GM19023 (cell line): ENCODE measurements around the gene RNMT.
"Not testable (repeated sequence)": the region's sequence is repeated elsewhere in the genome, so short reads cannot be mapped to it uniquely, and the experiment has no call there.

Experiments used
- ATAC-seq: cut with Tn5 transposase; IDR thresholded peaks from one replicate; pipeline ENCODE4 v1.9.1; 2021; ENCODE audit warnings: mild to moderate bottlenecking, moderate library complexity; ENCODE audit not compliant: unreplicated experiment

The RNMT gene

GRCh38 chr18:13730481-13730880 lies 4.0 kb downstream of the RNMT start:
- ATAC-seq, result no peak

GRCh38 chr18:13735681-13736080 lies 9.2 kb downstream of the RNMT start:
- ATAC-seq, result no peak

- ATAC-seq, result no peak
Measured at GRCh38 chr18:13745696-13746095, 19.2 kb downstream of the RNMT start.

DNA sequence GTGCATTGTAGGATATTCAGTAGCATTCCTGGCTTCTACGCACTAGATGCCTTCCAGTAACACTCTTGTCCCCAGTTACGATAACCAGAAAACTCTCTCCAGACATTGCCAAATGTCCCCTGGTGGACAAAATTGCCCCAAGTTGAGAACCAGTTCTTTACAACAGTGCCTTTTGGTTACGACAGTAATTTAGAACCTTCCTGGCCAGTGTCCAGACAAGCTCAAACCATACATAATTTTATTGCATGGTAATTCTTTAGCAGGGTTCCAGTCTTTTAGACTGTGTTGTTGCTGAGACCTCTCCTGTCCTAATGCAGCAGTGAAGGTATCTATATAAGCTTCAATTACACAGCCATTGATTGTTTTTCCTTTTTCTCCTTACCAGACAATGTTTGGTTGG lies 20.2 kb downstream of the RNMT start:
- no peak for ATAC-seq

DNA sequence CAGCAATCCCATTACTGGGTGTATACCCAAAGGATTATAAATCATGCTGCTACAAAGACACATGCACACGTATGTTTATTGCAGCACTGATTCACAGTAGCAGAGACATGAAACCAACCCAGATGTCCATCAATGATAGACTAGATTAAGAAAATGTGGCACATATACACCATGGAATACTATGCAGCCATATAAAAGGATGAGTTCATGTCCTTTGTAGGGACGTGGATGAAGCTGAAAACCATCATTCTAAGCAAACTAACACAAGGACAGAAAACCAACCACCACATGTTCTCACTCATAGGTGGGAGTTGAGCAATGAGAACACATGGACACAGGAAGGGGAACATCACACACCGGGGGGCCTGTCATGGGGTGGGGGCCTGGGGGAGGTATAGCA lies 25.1 kb downstream of the RNMT start:
- not testable (repeated sequence) for ATAC-seq

GRCh38 chr18:13756261-13756660 lies 29.8 kb downstream of the RNMT start:
- no peak for ATAC-seq

- ATAC-seq, result no peak
Measured at GRCh38 chr18:13756671-13757070, 30.2 kb downstream of the RNMT start.

DNA sequence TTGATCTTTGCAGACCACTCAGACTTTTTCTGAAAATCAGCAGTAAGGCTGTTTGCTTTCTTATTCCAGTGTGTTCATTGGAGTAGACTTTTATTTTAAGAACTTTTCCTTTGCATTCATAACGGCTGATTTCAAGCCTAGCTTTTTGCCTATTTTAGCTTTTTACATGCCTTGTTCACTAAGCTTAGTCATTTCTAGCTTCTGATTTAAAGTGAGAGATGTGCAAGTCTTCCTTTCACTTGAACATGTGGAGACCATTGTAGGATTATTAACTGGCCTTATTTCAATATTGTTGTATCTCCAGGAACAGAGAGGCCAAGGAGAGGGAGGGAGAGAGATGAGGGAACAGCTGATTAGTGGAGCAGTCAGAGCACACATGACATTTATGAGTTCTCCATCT lies 32.1 kb downstream of the RNMT start:
- no peak for ATAC-seq

GRCh38 chr18:13760047-13760446 lies 33.6 kb downstream of the RNMT start:
- ATAC-seq, result no peak

DNA sequence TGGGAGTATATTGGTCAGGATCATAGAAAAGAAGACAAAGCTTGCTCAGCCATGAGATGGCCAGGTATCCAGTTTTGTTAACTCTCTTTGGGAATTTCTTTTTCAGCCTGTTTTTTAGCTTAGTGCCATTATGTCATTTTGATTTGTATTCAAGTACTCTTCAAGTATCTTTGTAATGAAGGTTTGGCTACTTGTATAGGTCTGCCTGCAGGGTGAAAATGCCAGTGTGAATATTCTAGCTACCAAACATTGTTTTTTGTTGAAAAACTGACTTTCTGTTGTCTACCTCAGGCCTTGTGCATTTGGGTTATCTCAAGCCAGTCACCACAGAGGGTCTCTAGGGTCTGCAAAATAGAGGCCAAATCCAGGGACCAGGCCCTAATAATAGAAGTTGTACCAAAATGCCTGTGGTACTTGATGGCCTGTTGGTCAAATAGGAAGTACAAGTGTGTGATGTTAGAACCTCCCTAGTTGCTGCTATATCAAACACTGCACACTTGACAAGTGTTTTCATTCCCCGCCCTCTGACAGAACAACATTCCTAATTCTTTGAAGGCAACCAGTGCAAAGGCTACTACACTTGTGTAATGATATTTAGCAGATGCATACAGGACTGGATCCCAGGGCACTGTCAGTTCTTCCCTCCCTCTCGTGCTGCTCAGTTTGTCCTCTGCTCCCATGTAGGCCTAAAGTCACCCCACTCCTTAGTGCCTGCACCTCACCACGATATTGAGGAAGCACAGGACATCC lies 36.4 kb downstream of the RNMT start:
- no peak for ATAC-seq

GRCh38 chr18:13775058-13775457 lies 48.6 kb downstream of the RNMT start:
- ATAC-seq, result no peak

DNA sequence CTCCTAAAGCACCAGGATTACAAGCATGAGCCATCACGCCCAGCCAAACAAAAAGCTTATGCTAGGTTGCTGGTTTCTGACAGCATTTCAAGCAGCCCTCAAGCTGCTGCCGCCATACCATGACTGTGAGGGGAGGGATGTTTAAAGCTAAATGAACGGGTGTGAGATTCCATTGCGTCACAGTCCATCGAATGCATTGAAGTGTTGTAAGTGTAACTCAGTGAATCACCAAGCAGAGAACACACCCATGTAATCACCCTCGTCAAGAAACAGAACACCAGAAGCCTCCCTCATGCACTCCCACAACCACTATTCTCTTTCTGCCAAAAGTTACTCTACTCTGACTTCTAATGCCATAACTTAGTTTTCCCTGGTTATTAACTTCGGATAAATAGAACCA lies 64.7 kb downstream of the RNMT start:
- no peak for ATAC-seq

GRCh38 chr18:13793819-13794218 lies 67.3 kb downstream of the RNMT start:
- no peak for ATAC-seq

- no peak for ATAC-seq
Measured at GRCh38 chr18:13796515-13796914, 70.0 kb downstream of the RNMT start.

DNA sequence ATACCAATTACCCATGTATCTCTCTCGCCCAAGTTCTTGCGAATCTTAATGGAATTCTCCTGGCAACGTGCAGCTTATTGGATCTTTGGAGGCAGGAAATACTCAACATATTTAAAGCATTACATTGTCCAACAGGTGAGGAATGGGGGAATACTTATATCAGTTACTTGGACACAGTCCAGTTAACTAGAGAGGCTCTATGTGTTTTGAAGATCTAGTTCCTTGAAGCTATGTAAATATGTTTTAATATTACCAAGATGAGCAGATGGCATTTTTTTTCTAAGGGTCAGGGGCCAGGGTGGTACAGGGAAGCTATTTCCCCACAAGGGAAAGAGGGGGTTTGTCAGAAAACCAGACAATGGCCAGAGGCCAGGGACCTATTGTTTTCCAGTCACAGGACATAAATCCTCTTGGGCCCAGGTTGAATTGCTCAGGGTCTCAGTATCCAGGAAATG lies 70.7 kb downstream of the RNMT start:
- ATAC-seq, result no peak

DNA sequence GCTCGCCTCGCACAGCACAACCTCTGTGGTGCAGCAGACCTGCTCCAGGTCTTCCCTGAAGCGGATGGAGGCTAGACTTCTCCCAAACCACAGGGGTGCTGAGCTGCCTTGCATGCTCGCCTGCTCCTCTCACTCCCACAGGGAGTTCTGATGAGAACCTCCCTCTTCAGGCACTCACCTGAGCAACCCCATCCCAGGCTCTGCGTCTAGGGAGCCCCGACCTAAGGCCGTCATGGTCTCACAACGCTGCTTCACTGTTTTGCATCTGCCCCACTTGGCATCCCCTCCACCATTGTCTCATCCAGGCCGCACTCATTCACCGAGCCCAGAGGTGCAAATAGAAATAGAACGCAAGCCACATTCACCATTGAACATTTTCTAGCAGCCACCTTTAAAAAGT lies 72.9 kb downstream of the RNMT start:
- no peak for ATAC-seq

GRCh38 chr18:13800505-13801259 lies 74.2 kb downstream of the RNMT start:
- no peak for ATAC-seq

- no peak for ATAC-seq
Measured at GRCh38 chr18:13801260-13801601, 74.8 kb downstream of the RNMT start.

DNA sequence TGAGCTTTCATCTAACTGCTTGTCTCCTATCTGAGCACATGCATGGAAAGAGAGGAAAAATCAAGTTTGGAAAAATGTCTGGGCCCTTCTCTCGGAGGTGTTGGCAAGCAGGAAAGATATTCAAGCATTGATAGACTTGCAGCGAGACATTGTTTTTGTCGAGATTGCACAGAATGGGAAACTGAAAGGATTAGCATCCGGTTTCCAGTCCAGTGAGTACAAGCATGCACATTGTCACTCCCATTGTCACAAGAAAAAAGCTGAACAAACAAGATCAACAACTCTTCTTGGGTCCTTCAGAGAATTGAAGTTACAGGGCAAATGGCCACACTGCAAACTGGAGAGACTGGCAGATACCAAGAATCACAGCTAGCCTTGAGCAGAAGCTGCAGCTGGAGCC lies 77.8 kb downstream of the RNMT start:
- no peak for ATAC-seq

DNA sequence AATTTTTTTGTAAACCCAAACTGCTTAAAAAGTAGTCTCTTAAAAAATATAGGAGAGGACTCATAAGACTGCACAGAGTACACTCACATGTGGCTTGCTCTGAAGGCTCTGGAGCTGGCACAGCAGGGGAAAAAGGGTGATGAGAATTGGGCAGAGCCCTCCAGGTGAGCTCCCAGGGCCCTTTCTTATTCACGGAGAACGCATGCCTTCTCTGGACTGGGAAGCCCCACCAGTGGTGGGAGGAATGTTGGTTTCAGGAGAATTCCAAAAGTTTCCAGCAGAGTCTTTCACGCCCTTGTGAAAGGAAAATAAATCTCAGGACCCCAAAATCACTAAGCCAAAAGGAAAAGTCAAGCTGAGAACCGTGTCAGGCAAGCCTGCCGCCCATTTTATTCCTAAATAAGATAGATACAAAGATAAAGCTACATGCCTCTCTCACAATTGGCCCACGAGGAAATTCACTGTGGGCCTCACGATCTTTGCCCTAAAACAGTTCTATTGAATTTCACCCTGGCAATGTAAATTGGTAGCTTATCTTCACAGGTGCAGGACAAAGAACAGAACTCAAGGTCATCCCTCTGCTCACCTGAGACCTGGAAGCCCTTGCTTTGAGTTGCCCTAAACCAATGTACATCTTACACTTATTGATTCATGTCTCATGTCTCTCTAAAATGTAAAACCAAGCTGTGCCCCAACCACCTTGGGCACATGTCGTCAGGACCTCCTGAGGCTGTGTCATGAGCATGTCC lies 82.0 kb downstream of the RNMT start:
- no peak for ATAC-seq

DNA sequence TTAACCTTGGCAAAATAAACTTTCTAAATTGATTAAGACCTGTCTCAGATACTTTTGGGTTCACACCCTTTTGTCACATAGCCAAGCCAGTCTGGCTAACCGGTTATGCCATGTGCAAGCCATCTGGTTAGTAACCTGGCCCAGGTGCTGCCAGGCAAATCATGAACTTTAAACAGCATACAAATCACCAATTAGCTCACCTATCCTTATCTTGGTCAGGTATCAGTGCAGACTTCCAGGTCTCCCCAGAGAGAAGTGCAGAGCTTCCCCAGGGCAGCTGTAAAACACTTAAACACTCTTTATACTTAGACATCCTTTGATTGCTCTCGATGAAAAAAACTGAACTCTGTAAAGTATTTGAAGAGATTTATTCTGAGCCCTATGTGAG lies 82.6 kb downstream of the RNMT start:
- ATAC-seq, result no peak
